Neuron (in vitro differentiated cells): ENCODE results near the gene CD9.

Source experiments
- H2AFZ ChIP-seq: one replicate; pipeline ENCODE4 v1.6.1; 2013; ENCODE audit warnings: low read depth, mild to moderate bottlenecking, inconsistent platforms, low read length, moderate library complexity
- H3K27me3 ChIP-seq: one replicate; pipeline ENCODE4 v1.6.1; 2013; ENCODE audit warnings: low read length; ENCODE audit not compliant: insufficient read depth
- H3K36me3 ChIP-seq: one replicate; pipeline ENCODE4 v1.6.1; 2013; ENCODE audit warnings: low read length; ENCODE audit not compliant: insufficient read depth
- H3K4me1 ChIP-seq: one replicate; pipeline ENCODE4 v1.6.1; 2013; ENCODE audit warnings: low read length; ENCODE audit not compliant: insufficient read depth
- H3K4me3 ChIP-seq: 2 replicates; pipeline ENCODE4 v1.5.1; 2013; ENCODE audit warnings: mild to moderate bottlenecking, low read length, moderate library complexity
- H3K9me3 ChIP-seq: one replicate; pipeline ENCODE4 v1.6.1; 2013; ENCODE audit warnings: low read length

The CD9 gene

DNA sequence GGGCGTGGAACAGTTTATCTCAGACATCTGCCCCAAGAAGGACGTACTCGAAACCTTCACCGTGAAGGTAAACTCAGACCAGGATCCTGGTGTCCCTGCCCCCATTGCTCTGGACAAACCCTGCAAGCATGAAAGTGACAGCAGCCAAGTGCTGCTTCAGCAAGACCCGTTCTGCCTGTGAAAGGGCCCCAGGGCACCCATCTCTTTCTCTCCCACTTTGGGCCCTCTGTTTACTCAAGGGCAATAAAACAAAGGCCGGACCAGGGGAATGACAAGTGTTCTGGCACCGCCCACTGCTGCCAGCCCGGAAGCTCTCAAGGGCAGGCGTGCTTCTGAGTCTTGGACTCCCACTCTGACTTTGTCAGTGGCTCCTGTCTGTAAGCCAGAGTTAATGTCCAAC is 35.3 kb downstream of the CD9 start:
- H3K36me3 ChIP-seq = no peaks in the 10 kb centered on the region
- peaks cover 14% of the 10 kb centered on the region for H3K4me1 ChIP-seq
- no peak overlapping the region for H2AFZ ChIP-seq
- H3K4me3 ChIP-seq = no peak overlapping the region
- H3K9me3 ChIP-seq = no peaks in the 10 kb centered on the region
- H3K27me3 ChIP-seq = no peaks in the 10 kb centered on the region

DNA sequence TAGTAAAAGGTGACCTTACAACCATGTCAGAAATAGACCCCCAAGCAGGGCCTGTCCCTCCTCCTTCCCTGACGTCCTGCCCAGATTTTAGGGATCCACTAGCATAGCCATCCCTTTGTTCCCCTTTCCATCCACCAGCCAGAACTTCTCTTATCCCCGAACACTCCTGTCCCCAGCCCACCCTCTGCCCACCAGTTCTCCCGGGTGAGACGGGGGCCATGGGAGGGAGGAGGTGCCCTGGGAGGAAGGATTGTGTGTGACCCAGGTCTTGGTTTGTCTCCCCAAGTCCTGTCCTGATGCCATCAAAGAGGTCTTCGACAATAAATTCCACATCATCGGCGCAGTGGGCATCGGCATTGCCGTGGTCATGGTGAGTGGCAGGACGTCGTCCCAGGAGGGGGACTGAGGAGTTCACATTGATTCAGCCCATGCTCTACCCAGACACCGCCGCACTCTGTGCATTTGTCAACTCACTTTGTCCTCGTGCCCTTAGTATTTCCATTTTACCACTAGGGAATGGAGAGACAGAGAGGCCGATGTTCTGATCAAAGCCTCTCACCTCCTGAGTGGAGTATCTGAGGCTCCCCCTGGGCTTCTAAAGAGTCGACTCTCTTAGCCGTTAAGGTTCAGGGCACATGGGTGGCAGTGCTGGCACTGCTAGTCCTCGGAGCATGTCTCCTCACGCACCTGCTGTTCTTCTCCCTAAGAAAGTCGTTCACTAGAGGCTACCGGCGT is 35.9 kb downstream of the CD9 start:
- no peaks in the 10 kb centered on the region for H3K27me3 ChIP-seq
- peaks cover 9% of the 10 kb centered on the region for H3K4me1 ChIP-seq
- no peaks in the 10 kb centered on the region for H3K9me3 ChIP-seq
- H2AFZ ChIP-seq = no peak overlapping the region
- H3K36me3 ChIP-seq = no peaks in the 10 kb centered on the region
- H3K4me3 ChIP-seq = no peak overlapping the region

DNA sequence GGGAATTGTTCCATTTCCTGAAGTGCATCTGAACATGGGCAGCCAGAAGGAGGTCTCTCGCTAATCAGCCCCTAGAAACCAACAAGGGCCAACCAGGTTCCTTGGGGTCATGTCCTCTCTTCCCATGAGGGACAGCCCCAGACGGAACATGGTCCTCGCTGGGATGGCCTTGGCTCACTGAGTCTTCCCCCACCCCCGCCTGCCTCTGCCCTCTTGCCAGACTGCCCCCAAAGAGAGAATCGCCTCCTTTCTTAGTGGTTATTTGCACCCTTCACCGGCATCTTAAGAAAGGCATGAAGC is 36.4 kb downstream of the CD9 start:
- no peaks in the 10 kb centered on the region for H3K27me3 ChIP-seq
- no peaks in the 10 kb centered on the region for H3K36me3 ChIP-seq
- no peaks in the 10 kb centered on the region for H3K9me3 ChIP-seq
- no peak overlapping the region for H2AFZ ChIP-seq
- peaks cover 4% of the 10 kb centered on the region for H3K4me1 ChIP-seq
- H3K4me3 ChIP-seq = no peak overlapping the region

GRCh38 chr12:6237830-6238229 is 37.6 kb downstream of the CD9 start:
- Histone ChIP-seq H2AFZ (no peak overlapping the region), H3K36me3 (no peaks in the 10 kb centered on the region), H3K27me3 (no peaks in the 10 kb centered on the region), H3K4me3 (no peak overlapping the region), H3K9me3 (no peaks in the 10 kb centered on the region), H3K4me1 (peaks cover 2% of the 10 kb centered on the region)

- no peak overlapping the region for H3K4me3 ChIP-seq
- no peak overlapping the region for H2AFZ ChIP-seq
- H3K4me1 ChIP-seq = no peaks in the 10 kb centered on the region
- H3K9me3 ChIP-seq = no peaks in the 10 kb centered on the region
- H3K27me3 ChIP-seq = no peaks in the 10 kb centered on the region
- no peaks in the 10 kb centered on the region for H3K36me3 ChIP-seq
Observed at GRCh38 chr12:6238875-6239274, 38.7 kb downstream of the CD9 start.

DNA sequence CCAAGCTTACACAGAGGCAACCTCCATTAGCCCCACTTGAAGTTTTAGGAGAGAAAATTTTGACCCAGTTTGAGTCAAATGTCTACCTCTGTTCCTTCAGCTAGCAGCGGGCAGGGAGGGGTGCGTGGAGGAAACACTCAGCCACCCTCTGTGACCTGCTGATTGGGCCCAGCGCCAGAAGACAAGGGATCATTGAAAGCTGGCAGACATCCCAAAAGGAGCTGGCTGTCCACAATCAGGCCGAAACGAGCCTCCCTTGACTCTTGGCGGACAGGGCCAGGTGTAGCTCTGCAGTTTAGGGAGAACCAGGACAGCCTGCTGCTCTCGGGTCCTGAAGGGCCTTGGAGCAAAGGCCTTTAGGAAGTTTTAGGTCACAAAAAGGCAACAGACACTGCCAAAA is 41.3 kb downstream of the CD9 start:
- H3K36me3 ChIP-seq = no peaks in the 10 kb centered on the region
- no peaks in the 10 kb centered on the region for H3K4me1 ChIP-seq
- no peaks in the 10 kb centered on the region for H3K9me3 ChIP-seq
- H2AFZ ChIP-seq = no peak overlapping the region
- H3K27me3 ChIP-seq = no peaks in the 10 kb centered on the region
- H3K4me3 ChIP-seq = no peak overlapping the region

GRCh38 chr12:6249580-6249979 is 49.4 kb downstream of the CD9 start:
- Histone ChIP-seq H3K4me3 (no peak overlapping the region), H2AFZ (no peak overlapping the region), H3K27me3 (peaks cover 11% of the 10 kb centered on the region), H3K36me3 (no peaks in the 10 kb centered on the region), H3K9me3 (no peaks in the 10 kb centered on the region), H3K4me1 (no peaks in the 10 kb centered on the region)

DNA sequence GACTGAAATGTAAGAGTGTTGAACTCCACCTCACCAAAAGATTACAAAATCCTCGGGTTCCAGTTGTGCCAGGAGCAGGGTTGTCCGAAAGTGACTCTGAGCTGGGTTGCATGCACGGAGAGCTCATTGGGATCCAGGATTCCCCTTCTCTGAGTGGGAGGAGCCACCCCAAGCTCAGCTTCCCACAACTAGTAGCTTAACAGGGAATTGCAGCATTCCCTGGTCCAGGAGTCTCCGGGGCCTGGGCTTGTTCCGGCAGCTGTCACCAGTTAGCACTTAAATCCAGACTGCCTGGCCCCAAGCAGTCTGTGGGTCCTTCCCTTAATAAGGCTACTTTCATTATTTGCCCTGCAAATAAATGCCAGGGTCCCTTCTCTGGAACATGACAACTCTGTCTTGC is 50.1 kb downstream of the CD9 start:
- Histone ChIP-seq H3K36me3 (no peaks in the 10 kb centered on the region), H3K4me1 (no peaks in the 10 kb centered on the region), H3K9me3 (no peaks in the 10 kb centered on the region), H3K4me3 (no peak overlapping the region), H3K27me3 (peaks cover 11% of the 10 kb centered on the region), H2AFZ (no peak overlapping the region)

DNA sequence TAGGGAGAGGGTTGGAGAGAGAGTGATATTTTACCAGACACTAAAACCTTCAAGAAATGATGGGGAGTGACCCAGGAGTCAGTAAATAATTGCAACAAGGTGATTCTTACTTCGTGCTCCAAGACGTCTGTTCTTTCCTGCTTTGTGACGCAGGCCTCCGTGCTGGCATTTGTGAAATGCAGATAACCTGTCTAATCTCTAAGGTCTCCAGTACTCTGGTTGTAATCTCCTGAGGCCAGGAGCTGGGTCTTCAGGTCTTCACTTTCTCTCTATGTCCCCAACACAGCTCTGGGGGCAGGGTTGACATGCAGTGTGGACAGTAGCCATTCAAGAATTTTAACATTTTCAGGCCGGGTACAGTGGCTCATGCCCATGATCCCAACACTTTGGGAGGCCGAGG is 53.1 kb downstream of the CD9 start:
- H2AFZ ChIP-seq = no peak overlapping the region
- H3K36me3 ChIP-seq = no peaks in the 10 kb centered on the region
- no peak overlapping the region for H3K4me3 ChIP-seq
- no peaks in the 10 kb centered on the region for H3K9me3 ChIP-seq
- peaks cover 11% of the 10 kb centered on the region for H3K27me3 ChIP-seq
- H3K4me1 ChIP-seq = no peaks in the 10 kb centered on the region

DNA sequence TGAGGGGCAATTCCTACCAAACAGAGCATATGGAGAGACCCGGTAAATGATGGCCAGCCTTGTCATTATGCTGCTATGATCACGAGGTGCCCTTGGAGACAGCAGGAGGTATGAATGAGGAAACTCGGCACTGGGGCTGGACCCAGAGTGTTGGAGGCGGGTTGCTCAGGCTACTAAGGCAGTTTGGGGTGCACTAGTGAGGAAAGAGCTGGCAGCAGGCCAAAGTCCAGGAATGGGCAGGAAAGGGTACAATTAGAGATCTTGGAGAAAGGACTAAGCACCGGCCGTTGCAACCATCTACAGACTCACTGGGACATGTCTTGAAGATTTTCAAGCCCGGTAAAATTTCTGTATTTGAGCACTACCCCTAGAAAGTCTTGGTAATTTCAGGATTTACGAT is 54.3 kb downstream of the CD9 start:
- Histone ChIP-seq H3K4me3 (no peak overlapping the region), H3K9me3 (no peaks in the 10 kb centered on the region), H3K4me1 (no peaks in the 10 kb centered on the region)

DNA sequence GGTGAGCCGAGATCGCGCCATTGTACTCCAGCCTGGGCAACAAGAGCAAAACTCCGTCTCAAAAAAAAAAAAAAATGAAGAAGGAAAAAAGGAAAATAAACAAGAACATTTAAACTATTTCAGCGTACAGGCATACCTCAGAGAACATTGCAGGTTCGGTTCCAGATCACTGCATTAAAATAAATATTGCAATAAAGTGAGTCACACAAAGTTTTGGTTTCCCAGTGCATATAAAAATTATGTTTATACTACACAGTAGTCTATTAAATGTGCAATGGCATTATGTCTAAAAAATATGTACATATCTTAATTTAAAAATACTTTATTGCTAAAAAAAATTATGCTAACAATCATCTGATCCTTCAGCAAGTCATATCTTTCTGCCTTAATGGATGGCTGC is 56.8 kb downstream of the CD9 start:
- Histone ChIP-seq H2AFZ (no peak overlapping the region), H3K36me3 (no peaks in the 10 kb centered on the region), H3K4me1 (no peaks in the 10 kb centered on the region), H3K9me3 (no peaks in the 10 kb centered on the region), H3K4me3 (no peak overlapping the region), H3K27me3 (no peaks in the 10 kb centered on the region)

More for the DNA sequence above, 54.3 kb downstream of the CD9 start:
- Histone ChIP-seq H2AFZ (no peak overlapping the region), H3K36me3 (no peaks in the 10 kb centered on the region), H3K27me3 (peaks cover 10% of the 10 kb centered on the region)

DNA sequence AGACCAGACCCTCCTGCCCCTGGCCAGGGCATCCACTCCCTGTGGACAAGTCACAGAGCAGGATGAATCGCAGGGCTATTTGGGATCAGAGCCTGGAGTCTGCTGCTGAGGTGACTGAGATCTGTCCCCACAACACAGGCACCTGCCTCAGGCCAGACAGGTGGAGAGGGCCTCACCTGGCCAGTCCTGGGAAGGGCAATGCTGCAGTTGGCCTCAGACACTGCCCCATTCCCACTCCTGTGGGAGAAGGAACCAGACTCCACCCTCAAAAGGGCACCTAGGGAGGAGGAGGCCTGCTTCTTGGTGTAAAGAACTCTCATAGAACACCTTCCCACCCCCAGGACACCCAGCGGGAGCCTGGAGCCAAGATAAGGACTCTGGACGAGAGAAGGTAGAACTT is 62.0 kb downstream of the CD9 start:
- H3K27me3 ChIP-seq = no peaks in the 10 kb centered on the region
- H3K4me1 ChIP-seq = no peaks in the 10 kb centered on the region
- no peaks in the 10 kb centered on the region for H3K9me3 ChIP-seq
- no peak overlapping the region for H3K4me3 ChIP-seq
- no peak overlapping the region for H2AFZ ChIP-seq
- H3K36me3 ChIP-seq = no peaks in the 10 kb centered on the region

DNA sequence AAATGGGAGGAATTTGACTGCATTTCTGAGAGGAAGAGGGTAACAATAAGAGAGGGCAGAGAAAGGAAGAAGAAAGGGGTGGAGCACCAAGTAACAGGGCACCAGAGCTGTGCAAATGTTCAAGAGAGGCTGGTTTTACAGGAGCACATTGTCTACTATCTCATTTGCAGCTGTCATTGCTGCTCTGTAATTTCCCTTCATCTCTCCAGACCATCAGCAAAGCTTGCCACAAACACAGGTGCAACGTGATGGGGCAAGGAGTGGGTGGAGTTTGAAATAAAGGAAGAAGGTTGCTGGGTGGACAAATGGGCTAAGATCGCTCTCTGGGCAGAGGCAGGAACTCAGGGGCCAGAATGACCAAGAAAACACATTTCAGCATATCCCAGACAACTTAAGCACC is 62.4 kb downstream of the CD9 start:
- Histone ChIP-seq H3K36me3 (no peaks in the 10 kb centered on the region), H3K9me3 (no peaks in the 10 kb centered on the region), H3K4me1 (no peaks in the 10 kb centered on the region), H2AFZ (no peak overlapping the region), H3K27me3 (no peaks in the 10 kb centered on the region), H3K4me3 (no peak overlapping the region)

- H3K36me3 ChIP-seq = no peaks in the 10 kb centered on the region
- no peaks in the 10 kb centered on the region for H3K27me3 ChIP-seq
- H3K9me3 ChIP-seq = no peaks in the 10 kb centered on the region
- H3K4me1 ChIP-seq = no peaks in the 10 kb centered on the region
- no peak overlapping the region for H2AFZ ChIP-seq
- H3K4me3 ChIP-seq = no peak overlapping the region
Observed at GRCh38 chr12:6263931-6264330, 63.7 kb downstream of the CD9 start.
